Occipital lobe (tissue), 2 donors: Measurements from ENCODE around the gene LHX2. TPM values are rescaled to one million over a fixed set of nuclear protein-coding genes. Genes with fewer than 3 reads are reported as not detected.

Experiments used
- DNase-seq: peaks from one replicate; lab custom pipeline; 2025; lab: John Stamatoyannopoulos, UW
- total RNA-seq: library from RNA; depleted of rRNA; stranded (reverse); fragments of >200 nt; gene quantifications from one replicate; pipeline ENCODE4 v1.2.3, GENCODE V29; 2014

Gene LHX2
- total RNA-seq, 1 donor from 2014 or later = 189 TPM

GRCh38 chr9:124032247-124032646, 20.7 kb downstream of the LHX2 start:
- DNase-seq = no peak

DNA sequence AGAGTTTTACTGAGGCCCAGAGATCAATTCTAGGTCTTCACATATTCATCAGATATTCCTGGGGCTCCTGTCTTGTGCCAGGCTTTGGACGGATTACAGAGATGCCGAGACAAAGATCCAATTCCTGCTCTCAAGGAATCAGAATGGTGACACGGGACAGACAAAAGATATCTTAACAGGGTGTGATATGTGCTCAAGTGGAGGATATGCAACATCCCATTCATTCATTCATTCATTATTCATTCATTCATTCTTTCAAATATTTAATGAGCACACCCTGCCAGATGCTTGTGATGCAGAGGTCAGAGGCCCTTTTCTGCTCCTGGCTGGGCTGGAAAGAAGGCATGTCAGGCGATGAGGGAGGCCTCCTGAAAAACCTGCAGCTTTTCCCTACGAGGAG, 21.8 kb downstream of the LHX2 start:
- DNase-seq = no peak

GRCh38 chr9:124033967-124034366, 22.4 kb downstream of the LHX2 start:
- no peak for DNase-seq

GRCh38 chr9:124035001-124035650, 23.6 kb downstream of the LHX2 start:
- no peak for DNase-seq

DNA sequence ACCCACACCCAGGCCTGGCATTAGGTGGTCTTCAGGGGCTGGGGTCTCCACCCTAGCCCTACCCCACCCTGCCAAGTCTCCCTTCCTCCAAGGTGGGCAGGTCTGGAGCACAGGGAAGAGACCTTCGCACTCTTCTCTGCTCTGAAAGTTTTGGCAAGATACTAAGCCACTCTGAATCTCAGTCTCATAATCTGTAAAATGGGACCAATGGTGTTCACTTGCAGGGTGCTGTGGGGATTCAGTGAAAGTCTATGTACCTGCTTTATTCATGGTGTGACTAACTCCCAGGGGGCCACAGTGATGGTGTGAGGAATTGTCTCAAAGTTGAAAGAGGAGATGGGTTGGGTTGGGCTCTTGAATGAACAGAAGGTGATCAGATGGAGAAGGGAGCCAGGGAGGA, 25.0 kb downstream of the LHX2 start:
- no peak for DNase-seq

- no peak for DNase-seq
Measured at GRCh38 chr9:124037790-124038189, 26.2 kb downstream of the LHX2 start.

DNA sequence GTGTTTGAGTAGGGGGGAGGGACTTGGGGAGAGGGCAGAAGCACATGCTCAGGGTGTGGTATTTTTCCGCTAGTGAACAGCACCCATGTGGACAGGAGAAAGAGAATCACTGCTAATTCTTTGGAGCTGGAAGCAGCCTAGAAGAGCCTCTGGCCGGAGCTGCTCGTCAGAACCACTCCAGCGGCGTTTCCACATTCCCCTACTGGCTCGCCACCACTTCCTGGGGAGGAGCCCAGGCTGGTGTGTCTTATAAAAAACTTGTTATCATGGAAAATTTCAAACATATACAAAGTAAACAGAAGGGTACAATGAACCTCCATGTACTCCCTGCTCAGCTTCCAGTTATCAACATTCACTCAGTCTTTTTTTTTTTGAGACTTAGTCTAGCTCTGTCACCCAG, 26.7 kb downstream of the LHX2 start:
- no peak for DNase-seq

- no peak for DNase-seq
Measured at GRCh38 chr9:124038790-124039633, 27.4 kb downstream of the LHX2 start.

- DNase-seq = no peak
Measured at GRCh38 chr9:124040186-124040931, 28.8 kb downstream of the LHX2 start.

DNA sequence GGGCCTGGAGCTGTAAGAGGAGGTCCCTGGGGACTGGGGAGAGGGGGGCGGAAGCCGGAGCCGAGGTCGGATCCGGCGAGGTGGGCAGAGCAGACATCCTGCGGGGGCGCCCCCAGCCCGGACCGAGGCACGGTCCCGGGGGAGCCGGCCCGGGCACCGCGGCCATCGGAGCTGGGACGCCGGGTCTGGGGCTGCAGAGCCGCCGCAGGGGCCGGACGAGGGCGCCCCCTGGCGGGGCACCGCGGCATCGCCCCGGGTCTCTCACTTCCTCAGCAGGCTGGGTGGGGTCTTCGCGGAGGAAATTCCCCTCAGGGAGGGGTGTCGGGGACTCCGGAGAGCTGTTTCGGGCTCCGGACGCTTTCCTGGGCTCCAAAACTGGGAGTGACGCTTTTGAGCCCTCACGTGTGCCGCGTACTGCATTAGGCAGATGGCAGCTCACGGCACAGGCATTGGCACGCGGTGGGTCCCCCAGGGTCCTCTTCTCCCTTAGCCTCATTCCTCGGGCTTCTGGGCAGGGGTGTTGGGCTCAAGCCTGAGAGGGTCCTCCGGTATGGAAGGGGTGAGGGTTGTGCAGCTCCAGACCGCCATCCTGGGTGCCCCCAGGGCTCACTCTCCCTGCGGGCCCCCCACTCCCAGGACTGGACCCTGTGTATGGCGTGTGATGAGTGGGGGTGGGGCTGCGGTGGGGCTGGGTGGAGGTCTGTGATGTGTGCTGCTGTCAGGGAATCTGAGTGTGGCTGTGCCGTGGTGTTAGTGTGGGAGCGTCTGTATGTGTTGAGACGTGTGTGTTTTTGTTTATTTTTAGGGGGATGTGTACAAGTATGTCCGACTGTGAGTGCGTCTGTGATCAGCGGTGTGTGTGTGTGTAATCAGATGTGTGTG, 29.6 kb downstream of the LHX2 start:
- DNase-seq = no peak

- no peak for DNase-seq
Measured at GRCh38 chr9:124041817-124042116, 30.2 kb downstream of the LHX2 start.

GRCh38 chr9:124042201-124042721, 30.7 kb downstream of the LHX2 start:
- no peak for DNase-seq

DNA sequence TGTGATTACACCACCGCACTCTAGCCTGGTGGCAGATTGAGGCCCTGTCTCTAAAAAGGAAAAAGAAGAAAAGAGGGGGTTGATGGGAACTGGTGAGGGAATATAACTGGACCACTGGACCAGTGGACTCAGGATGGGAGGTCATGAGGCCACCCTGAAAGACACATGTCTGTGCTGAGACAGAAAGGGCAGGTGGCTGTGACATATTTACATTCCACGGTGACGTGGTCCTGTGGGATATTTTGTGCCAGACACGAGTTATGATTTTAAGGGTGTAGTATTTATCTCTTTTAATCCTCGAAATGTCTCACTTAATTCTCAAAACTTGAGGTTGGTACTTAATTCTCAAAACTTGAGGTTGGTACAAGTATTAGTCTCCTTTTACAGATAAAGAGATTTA, 32.9 kb downstream of the LHX2 start:
- DNase-seq = no peak

DNA sequence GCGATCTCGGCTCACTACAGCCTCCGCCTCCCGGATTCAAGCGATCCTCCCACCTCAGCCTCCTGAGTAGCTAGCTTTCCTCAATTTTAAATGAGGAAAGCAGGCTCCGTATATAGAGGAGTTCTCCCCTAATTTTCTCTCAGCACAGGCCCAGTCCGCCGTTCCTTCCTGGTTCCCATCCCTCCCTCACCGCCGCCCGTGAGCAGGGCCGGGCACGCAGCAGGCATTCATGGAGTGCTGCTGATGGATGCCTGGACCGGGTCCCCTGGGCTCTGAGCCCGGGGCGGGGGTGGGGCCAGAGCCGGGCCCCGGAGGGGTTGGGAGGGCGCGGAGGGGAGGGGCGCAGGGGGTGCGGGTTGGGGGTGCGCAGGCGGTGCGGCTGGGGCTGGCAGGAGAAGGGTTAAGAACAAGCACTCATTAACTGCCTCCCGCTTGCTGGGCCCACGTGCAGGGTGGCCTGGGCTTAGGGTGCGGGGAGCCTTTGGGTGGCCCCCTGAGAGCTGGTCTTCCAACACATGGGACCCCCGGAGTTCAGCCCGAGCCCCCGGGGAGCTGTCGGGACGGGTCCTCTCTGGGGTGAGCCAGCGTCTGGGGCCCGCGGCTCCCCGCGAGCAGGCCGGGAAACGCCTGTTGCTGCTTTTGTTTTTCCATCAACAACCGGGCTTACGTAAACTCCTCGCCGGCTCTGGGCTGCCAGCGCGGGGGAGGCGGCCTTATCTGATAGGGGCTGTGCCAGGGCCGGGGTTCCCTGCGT, 33.7 kb downstream of the LHX2 start:
- peak; percentile 15 for DNase-seq

DNA sequence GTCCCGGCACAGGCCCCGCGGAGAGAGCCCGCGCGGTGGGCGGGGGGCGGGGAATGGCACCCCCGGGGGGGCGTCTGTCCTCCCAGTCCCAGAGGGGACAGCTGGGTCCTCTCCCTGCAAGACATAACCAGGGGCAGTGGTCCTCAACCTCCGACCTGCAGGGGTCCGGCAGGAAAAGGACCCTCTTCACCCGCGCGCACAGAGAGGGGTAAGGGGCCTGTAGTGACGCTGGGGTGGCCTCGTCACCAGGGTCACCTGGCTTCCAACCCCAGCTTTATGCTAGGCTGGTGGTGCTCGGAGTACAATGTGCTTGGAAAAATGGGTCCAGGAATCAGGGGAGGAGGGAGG, 34.2 kb downstream of the LHX2 start:
- no peak for DNase-seq

DNA sequence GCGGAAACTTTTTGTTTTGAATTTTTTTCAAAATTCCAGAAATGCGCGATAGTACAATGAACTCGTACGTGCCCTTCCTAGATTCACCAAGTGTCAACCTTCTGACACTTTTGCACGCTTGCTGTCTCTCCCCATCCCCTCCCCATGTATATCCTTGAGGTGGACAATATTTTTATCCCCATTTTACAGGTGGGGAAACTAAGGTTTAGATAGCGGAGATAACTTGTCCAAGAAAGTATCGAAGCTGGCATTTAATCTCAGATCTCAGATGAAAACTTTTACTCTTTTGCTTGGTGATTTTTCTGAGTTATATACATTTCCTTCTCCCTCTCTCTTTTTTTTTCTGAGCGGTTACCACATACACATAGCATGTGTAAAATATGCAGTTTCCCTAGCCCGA, 34.6 kb downstream of the LHX2 start:
- no peak for DNase-seq

GRCh38 chr9:124047251-124047672, 35.7 kb downstream of the LHX2 start:
- no peak for DNase-seq

GRCh38 chr9:124050955-124051354, 39.4 kb downstream of the LHX2 start:
- no peak for DNase-seq

GRCh38 chr9:124052401-124052800, 40.8 kb downstream of the LHX2 start:
- DNase-seq = no peak

DNA sequence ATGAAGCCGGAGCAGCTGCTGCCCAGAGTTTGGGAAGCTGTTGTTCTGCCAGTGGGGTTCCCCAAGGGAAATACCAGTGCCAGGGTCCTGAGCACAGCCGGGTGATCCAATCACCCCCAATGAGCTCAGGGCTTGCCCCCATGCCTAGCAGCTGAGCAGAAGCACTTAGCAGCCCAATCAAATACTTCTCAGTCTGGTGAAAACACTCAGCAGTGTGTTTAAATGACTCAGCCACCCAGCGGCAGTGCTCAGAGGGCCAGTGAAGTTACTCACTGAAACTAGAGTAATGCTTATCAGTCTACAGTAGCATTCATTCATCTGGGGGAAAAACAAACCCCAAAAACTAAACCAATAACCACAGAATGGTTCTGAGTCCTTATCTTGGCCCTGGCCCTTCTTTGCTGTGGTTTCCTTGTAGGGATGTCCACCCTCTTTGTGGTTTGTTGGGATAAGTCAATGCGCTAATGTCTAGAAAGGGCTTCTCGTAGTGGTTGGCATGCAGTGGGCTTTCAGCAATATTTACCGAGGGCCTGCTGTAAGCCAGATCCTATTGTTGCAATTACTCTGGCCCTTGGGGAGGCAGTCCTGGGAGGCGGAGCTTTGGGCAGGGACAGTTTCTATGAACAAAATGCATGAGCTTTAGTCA, 43.1 kb downstream of the LHX2 start:
- no peak for DNase-seq
